Stimulated activated CD8-positive, alpha-beta memory T cell treated with anti-CD3 and anti-CD28 coated beads, Interleukin-15, amount 100 ng/mL, for 48 hours (primary cell): ENCODE data around the gene MARK4.
"Not testable (repeated sequence)": the region's sequence is repeated elsewhere in the genome, so short reads cannot be mapped to it uniquely, and the experiment has no call there.

Source experiments
- DNase-seq, 2 donors: peaks; one replicate each; pipeline ENCODE4 v3.0.0-alpha.2; 2020; ENCODE audit warnings: low read depth in 2 of 2

MARK4 gene

GRCh38 chr19:45305421-45305820 is 54.4 kb downstream of the MARK4 start:
- no peak for DNase-seq

DNA sequence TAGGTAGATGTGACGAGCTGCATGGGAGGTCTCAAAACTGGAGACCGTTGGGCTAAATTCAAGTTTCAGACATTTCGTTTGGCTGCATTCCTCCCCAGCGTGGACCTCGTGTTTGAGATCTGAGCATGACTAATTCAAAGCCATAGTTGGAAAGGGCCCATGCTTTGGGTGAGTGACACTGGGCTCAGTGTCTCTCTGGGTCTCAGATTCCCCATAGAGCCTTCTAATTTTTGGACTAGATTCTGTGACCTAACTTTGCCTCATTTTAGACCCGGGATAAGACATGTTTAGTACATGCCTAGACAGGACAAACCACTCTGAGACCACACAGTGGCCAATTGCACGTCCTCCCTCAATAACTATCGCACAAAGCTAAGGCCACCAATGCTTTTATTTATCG is 55.0 kb downstream of the MARK4 start:
- DNase-seq: no peak

- DNase-seq: no peak
Observed at GRCh38 chr19:45306518-45307027, 55.5 kb downstream of the MARK4 start.

GRCh38 chr19:45307361-45307760 is 56.3 kb downstream of the MARK4 start:
- no peak for DNase-seq

- DNase-seq: not testable (repeated sequence)
Observed at GRCh38 chr19:45309322-45309721, 58.3 kb downstream of the MARK4 start.

GRCh38 chr19:45311621-45312020 is 60.5 kb downstream of the MARK4 start:
- no peak for DNase-seq

DNA sequence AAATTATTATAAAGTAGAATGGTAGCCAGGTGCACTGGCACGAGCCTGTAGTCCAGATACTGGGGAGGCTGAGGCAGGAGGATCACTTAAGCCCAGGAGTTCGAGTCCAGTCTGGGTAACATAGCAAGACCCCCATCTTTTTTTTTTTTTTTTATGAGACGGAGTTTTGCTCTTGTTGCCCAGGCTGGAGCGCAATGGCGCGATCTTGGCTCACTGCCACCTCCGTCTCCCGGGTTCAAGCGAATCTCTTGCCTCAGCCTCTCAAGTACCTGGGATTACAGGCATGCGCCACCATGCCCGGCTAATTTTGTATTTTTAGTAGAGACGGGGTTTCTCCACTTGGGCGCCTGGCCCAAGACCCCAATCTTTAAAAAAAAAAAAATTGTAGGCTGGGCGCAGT is 61.2 kb downstream of the MARK4 start:
- not testable (repeated sequence) for DNase-seq

DNA sequence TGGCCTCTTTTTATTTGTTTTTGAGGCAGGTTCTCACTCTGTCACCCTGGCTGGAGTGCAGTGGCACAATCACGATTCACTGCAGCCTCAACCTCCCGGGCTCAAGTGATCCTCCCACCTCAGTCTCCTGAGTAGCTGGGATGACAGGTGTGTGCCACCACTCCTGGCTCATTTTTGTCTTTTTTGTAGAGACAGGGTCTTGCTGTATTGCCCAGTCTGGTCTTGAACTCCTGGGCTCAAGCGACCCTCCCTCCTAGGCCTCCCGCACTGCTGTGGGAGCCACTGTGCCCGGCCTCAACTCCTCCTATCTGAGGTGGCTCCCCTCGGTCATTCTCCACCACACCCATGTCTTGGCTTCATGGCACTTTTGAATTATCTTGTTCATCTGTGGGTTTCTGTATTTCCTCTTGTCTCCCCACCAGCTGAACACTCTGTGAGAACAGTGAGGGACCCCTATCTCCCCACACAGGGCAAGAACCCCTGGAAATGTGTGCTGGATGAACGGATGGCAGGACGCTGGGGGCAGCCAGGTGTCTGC is 63.7 kb downstream of the MARK4 start:
- DNase-seq: no peak

- no peak for DNase-seq
Observed at GRCh38 chr19:45315304-45315703, 64.2 kb downstream of the MARK4 start.

DNA sequence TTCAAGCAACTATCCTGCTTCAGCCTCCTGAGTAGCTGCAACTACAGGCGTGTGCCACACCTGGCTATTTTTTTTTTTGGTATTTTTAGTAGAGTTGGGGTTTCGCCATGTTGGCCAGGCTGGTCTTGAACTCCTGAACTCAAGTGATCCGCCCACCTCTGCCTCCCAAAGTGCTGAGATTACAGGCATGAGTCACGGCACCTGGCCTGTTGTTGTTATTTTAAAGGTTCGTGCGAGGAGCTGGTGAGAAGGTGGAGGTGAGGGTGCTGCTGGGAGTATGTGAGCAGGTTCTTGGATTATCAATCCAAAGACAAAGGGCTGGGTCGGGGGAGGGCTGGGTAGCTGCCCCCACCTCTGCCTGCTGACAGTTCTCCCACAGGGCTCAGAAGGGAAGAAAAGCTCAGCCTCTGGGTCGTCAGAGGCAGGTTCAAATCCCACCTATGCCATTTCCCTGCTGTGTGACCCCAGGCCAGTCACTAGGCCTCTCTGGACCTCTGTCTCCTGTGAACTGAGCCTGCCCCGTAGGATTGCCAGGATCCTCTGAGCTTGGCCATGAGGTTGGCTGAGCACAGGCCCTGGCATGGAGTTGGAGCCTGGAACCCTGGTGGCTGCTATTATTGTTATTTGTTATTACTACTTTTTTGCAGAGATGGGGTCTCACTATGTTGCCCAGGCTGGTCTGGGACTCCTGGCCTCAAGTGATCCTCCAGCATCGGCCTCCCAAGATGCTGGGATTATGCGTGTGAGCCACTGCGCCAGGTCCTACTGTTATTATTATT is 70.1 kb downstream of the MARK4 start:
- no peak for DNase-seq

DNA sequence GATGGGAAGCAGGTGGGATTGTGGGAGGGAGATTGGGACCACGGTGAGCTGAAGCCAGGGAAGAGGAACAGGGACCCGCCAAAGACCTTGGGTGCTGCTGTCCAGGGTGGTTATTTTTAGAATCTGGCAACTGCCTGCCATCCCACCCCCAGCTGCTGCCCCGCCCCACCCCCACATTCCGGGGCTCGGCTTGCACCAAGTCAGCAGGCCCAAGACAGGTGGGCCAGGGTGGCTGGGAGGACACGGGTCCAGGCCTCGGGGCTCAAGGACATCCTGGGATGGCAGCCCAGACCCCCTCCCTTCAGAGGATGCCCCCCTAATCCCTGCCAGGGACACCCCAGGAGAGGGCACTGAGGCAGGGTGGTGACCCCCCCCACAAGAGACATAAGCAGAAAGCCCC is 70.8 kb downstream of the MARK4 start:
- no peak for DNase-seq

DNA sequence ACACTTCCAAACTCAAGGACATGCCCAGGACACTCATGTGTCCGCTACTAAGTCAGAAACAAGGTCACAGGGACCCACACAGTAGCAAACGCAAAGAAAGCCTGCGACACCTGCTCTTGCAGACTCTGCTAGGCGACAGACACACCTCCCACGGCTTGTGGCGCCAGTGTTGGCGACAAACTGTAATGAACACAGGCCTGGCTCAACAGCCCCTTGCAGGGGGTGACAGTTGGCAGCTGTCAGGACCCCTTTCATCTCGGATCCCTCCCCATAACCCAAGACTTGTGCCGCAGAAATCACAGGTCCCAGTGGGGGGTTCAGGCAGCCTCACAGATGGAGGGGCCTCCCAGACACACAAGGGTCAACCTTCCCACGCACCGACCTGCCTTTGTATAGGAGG is 71.2 kb downstream of the MARK4 start:
- DNase-seq: no peak

GRCh38 chr19:45322744-45323281 is 71.7 kb downstream of the MARK4 start, which contains the start of gene CKM:
Gene CKM, minus strand, starts transcription at chr19:45322875. Its CDS starts 3,162 bp downstream, at chr19:45319713.
- DNase-seq: no peak

- DNase-seq: no peak
Observed at GRCh38 chr19:45323671-45324081, 72.6 kb downstream of the MARK4 start.

DNA sequence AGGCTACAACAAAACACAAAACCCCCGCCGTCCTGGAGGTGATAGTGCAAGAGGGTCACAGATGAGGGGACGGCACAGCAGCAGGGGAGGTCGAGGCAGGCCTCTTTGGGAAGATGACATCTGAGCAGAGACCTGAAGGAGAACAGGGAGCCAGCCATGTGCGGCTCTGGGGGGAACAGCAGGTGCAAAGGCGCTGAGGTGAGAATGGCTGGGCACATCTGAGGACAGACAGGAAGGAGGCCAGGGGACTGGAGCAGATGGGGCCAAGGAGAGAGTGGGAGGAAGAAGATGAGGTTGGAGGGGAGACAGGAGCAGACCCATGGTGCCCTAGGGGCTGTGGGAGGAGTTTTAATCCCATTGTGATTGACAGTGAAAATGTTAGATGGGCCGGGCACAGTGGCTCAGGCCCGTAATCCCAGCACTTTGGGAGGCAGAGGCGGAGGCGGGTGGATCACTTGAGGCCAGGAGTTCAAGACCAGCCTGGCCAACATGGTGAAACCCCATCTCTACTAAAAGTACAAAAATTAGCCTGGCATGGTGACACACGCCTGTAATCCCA is 73.4 kb downstream of the MARK4 start:
- DNase-seq: no peak

GRCh38 chr19:45327404-45328143 is 76.5 kb downstream of the MARK4 start:
- DNase-seq: no peak

GRCh38 chr19:45331411-45331810 is 80.3 kb downstream of the MARK4 start:
- DNase-seq: no peak

DNA sequence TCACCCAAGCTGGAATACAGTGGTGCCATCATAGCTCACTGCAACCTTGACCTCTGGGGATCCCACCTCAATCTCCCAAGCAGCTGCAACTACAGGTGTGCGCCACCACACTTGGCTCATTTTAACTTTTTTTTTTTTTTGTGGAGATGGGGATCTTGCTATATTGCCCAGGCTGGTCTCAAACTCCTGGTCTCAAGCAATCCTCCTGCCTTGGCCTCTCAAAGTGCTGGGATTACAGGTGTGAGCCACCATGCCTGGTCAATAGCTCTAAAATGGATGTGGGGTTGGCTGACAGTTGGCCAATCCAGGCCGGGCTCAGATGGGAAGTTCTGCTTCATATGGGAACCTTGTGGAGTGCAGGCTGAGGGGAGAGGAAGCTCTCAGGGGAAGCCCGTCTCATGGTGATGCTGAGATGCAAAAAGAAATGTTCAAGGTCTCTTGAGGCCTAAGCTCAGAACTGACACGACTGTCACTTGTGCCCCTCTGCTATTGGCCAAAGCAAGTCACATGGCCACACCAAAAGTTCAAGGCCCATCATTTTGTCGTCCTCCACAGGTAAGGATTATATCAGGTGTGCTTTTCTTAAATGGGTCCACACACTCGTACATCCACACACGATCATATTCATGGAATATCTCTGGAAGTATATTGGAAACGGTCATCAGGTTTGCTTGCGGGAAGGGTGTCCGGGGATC is 82.7 kb downstream of the MARK4 start:
- no peak for DNase-seq

- not testable (repeated sequence) for DNase-seq
Observed at GRCh38 chr19:45334881-45335280, 83.8 kb downstream of the MARK4 start.

GRCh38 chr19:45336696-45337251 is 85.7 kb downstream of the MARK4 start:
- no peak for DNase-seq

GRCh38 chr19:45339629-45340028 is 88.6 kb downstream of the MARK4 start:
- no peak for DNase-seq
